ENCODE data around the gene AFAP1. TPM values are rescaled to one million over a fixed set of nuclear protein-coding genes. Genes with fewer than 3 reads are reported as not detected.

The AFAP1 gene
- total RNA-seq, 2 donors from 2014 or later = 18.2 to 22.5 TPM

DNA sequence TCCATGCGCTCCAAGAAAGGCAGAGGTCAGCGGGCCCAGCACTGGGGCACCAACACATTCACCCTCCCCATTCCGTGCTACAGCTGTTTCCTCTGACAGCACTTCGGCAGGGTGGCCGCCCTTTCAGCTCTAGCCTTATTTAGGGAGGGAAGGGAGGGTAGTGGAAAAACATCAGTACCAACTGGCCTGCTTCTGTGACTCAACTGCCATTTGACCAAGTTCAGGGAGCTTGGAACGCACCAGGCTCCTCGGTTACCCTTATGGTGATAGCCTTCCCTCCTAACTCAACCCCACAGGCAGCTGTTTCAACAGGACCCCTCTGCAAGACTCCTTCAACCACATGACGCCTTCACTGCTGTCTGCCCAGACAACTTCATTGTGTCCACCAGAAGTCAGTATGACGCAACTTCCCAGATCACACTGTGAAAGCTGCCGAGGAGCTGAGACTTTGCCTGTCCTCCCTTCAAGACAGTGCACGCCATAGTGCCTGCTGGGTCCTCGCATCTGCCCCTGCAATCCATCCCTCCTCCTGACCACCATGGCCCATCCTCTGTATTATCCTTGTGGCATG, 132.2 kb downstream of the AFAP1 start:
- no peaks in the 10 kb centered on the region for H3K27me3 Mint-ChIP-seq (ENCODE audit: insufficient read depth)

DNA sequence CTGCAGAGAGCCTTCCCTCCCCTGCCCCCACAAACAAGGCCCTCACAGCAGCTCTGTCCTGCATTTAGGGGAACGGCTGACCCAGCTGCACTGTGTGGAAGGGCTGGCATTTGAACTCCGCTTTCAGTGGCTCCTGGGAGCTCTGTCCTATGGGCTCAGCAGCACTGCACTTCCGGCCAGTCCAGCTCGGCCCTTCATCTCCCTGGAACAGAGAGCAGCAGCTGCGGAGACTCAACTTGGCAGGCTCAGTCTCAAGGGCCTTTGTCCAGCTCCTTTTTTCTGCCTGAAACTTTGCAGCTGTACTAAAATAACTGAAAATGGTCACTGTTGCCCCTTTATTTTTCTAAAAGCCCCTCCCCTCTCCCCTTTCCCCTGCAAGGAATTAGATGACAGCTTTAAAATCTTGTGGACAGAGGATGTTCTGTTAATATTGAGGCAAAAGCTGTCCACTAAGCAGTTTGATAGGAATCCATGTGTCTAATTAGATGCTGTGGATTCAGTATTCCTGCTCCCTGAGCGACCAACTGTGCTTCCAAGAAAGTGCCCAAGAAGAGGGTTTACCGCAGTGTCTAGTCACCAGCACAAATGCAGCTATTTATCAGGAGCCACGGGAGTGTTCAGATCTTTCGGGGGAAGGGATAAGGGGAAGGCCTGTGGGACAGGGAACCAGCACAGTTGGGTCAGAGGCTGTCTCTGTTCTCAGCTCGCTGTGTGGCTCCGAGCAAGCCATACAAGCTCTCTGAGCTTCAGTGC, 133.1 kb downstream of the AFAP1 start:
- Histone ChIP-seq H3K4me1 (ENCODE audit: control insufficient read depth, insufficient read depth, low read length) (peaks cover 7% of the 10 kb centered on the region), H3K4me3 (ENCODE audit: low read length) (no peak overlapping the region), H3K9me3 (ENCODE audit: control insufficient read depth, low read length) (no peaks in the 10 kb centered on the region), H3K36me3 (ENCODE audit: control insufficient read depth, insufficient read depth, low read length) (peaks cover 27% of the 10 kb centered on the region), H3K9ac (ENCODE audit: extremely low read depth, low read length, poor library complexity, severe bottlenecking) (no peak overlapping the region), H3K27ac (ENCODE audit: low read depth, low read length) (peak overlapping the region; percentile 84), H3K27me3 (ENCODE audit: control insufficient read depth, insufficient read depth, low read length, poor library complexity, severe bottlenecking) (no peaks in the 10 kb centered on the region)
- Mint-ChIP-seq H3K27me3 (ENCODE audit: insufficient read depth) (no peaks in the 10 kb centered on the region), H3K27ac (peak overlapping the region; percentile 48), H3K36me3 (ENCODE audit: low read depth) (peaks cover 35% of the 10 kb centered on the region), H3K4me1 (peaks cover 15% of the 10 kb centered on the region), H3K9me3 (no peaks in the 10 kb centered on the region), H3K4me3 (no peak overlapping the region)
- DNase-seq = peak; percentile 60
- TF ChIP-seq CTCF (conservative IDR thresholded peaks at IDR 0.05) = no peak
- 72 to 87% methylated on average over 9 to 11 of the region's 11 CpGs for WGBS, 2 experiments (ENCODE audit: insufficient coverage in 1 of 2, insufficient read length in 1 of 2)

More for the DNA sequence above, 132.2 kb downstream of the AFAP1 start:
- Histone ChIP-seq H3K9me3 (ENCODE audit: control insufficient read depth, low read length) (no peaks in the 10 kb centered on the region), H3K4me1 (ENCODE audit: control insufficient read depth, insufficient read depth, low read length) (peaks cover 7% of the 10 kb centered on the region), H3K4me3 (ENCODE audit: low read length) (no peak overlapping the region), H3K27me3 (ENCODE audit: control insufficient read depth, insufficient read depth, low read length, poor library complexity, severe bottlenecking) (no peaks in the 10 kb centered on the region), H3K9ac (ENCODE audit: extremely low read depth, low read length, poor library complexity, severe bottlenecking) (no peak overlapping the region), H3K36me3 (ENCODE audit: control insufficient read depth, insufficient read depth, low read length) (peaks cover 30% of the 10 kb centered on the region), H3K27ac (ENCODE audit: low read depth, low read length) (peak overlapping the region; percentile 65)
- Mint-ChIP-seq H3K36me3 (ENCODE audit: low read depth) (peaks cover 33% of the 10 kb centered on the region), H3K9me3 (no peaks in the 10 kb centered on the region), H3K27ac (peak overlapping the region; percentile 18), H3K4me3 (no peak overlapping the region), H3K4me1 (peaks cover 15% of the 10 kb centered on the region)
- 93 to 96% methylated on average over 8 to 12 of the region's 12 CpGs for WGBS, 2 experiments (ENCODE audit: insufficient coverage in 1 of 2, insufficient read length in 1 of 2)
- TF ChIP-seq CTCF (conservative IDR thresholded peaks at IDR 0.05) = no peak
- no peak for DNase-seq

- peaks cover 33% of the 10 kb centered on the region for H3K36me3 ChIP-seq (ENCODE audit: control insufficient read depth, insufficient read depth, low read length)
- H3K9ac ChIP-seq (ENCODE audit: extremely low read depth, low read length, poor library complexity, severe bottlenecking) = no peak overlapping the region
- Mint-ChIP-seq H3K4me3 (no peak overlapping the region), H3K36me3 (ENCODE audit: low read depth) (peaks cover 32% of the 10 kb centered on the region), H3K9me3 (no peaks in the 10 kb centered on the region), H3K27ac (peak overlapping the region; percentile 64), H3K27me3 (ENCODE audit: insufficient read depth) (no peaks in the 10 kb centered on the region), H3K4me1 (peaks cover 15% of the 10 kb centered on the region)
- peak overlapping the region; percentile 84 for H3K27ac ChIP-seq (ENCODE audit: low read depth, low read length)
- no peaks in the 10 kb centered on the region for H3K27me3 ChIP-seq (ENCODE audit: control insufficient read depth, insufficient read depth, low read length, poor library complexity, severe bottlenecking)
- H3K4me1 ChIP-seq (ENCODE audit: control insufficient read depth, insufficient read depth, low read length) = peaks cover 7% of the 10 kb centered on the region
- no peak for TF ChIP-seq CTCF (conservative IDR thresholded peaks at IDR 0.05)
- 73 to 77% methylated on average over 19 to 21 of the region's 21 CpGs for WGBS, 2 experiments (ENCODE audit: insufficient coverage in 1 of 2, insufficient read length in 1 of 2)
- no peaks in the 10 kb centered on the region for H3K9me3 ChIP-seq (ENCODE audit: control insufficient read depth, low read length)
- DNase-seq = peak; percentile 68
- no peak overlapping the region for H3K4me3 ChIP-seq (ENCODE audit: low read length)
Observed at GRCh38 chr4:7805533-7806337, 133.9 kb downstream of the AFAP1 start.
